SW480 (cell line): ENCODE data around the gene CAMTA1.

ENCODE experiments used
- DNase-seq: peaks from one replicate; pipeline ENCODE4 v3.0.0-alpha.2; 2016; ENCODE audit warnings: low spot score

CAMTA1 gene

DNA sequence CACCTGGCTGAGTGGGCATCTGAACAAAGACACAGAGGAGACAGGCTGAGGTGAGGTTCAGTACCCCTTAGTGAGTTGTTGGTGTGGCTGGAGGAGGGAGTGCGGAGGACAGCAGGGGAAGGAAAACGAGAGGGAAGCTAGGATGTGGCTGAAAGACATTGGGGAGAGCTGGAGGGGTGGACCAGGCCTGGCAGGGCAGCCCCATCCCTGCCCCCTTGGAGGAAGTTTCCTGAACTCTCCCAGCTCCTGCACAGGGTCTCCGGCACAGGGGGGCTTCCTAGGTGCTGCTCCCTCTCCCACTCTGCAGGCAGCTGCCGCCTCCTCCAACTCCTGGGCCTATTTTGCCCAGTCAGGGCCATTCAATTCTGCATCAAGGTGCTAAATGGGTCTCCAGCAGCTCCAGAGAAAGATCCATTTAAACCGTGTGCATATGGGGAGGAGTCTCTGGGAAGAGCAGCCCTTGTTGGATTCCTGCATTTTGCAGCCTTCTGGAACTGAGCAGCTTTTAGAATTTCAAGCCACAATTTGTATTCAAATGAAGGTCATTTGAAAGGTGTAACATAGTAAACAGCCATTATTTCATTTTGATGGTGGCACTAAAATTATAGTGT, 193.9 kb downstream of the CAMTA1 start:
- no peak for DNase-seq

DNA sequence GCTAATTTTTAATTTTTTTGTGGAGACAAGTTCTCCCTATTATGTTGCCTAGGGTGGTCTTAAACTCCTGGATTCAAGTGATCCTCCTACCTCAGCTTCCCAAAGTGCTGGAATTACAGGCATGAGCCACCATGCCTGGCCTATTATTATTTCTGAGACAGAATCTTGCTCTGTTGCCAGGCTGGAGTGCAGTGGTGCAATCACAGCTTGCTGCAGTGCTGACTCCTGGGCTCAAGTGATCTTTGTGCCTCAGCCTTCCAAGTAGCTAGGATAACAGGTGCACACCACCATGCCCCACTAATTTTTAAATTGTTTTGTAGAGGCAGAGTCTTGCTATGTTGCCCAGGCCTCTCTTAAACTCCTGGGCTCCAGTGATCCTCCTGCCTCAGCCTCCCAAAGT, 196.3 kb downstream of the CAMTA1 start:
- no peak for DNase-seq

DNA sequence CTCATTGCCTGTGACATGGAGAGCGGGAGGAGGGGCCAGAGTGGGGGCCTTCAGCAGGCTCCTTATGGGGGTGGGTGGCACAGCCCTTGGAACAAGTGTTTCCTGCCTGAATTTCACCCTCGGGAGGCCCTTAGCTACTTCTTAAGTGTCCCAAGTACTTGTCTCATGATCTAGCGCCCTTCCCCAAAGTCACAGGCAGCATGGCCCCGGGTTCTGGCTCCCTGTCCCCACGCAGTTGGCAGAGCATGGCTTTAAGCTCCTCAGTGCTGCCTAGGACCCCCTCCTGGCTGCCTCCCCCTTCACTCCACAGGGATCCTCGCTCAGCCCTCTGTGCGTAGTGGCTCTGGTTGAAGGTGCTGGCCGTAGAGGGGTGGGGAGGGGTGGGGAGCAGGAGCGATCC, 197.2 kb downstream of the CAMTA1 start:
- DNase-seq = no peak

DNA sequence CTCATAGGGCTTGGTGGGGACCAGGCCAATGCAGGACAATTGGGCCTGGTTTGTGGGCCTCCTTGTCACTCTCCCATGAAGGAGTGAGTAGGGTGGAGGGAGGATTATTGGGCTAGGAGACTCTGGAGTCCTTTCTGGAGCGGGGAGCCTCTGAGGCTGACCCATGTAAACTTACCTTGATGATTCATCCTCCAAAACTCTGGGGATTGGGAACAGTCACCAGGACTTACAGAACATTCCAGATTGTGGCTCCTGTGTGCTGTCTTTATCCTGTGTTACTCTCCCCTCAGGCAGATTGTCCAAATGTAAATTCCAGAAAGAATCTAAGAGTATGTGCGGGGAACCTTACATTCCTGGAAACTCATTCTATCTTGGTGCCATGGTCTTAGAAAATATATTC, 197.6 kb downstream of the CAMTA1 start:
- DNase-seq = no peak

DNA sequence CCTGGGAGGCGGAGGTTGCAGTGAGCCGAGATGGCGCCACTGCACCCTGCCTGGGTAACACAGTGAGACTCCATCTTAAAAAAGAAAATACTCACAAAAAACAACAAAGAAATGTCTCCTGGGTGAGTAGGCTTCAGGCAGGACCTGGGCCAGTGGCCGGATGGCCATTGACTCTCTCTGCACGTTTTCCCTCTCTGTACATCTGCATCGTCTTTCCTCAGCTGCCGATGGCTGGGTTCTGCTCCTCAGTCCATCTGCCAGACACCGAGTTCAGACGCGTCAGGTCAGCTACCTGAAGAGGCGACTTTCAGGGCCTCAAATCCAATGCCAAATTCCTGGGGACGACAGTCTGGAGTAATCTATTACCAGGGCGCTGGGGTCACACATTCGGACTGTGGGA, 199.3 kb downstream of the CAMTA1 start:
- DNase-seq = no peak

DNA sequence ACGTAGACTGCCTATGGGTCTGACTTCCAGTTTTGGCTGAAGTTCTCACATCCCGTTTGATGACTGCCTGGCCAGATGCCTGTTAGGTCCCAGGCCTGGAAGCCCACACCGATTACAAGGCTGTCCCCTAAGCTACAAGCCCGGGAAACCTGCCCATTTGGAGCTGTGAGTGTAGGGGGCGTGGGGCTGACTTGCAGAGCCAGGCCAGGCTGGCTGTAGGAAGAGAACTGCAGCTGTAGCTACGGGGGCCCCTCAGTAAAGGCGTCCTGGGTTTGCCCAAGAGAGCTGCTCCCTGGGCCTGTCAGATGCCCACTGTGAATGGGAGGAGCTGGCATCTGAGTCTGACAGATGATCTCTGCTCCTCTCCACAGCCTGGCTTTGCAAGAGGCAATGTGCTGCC, 199.7 kb downstream of the CAMTA1 start:
- no peak for DNase-seq

DNA sequence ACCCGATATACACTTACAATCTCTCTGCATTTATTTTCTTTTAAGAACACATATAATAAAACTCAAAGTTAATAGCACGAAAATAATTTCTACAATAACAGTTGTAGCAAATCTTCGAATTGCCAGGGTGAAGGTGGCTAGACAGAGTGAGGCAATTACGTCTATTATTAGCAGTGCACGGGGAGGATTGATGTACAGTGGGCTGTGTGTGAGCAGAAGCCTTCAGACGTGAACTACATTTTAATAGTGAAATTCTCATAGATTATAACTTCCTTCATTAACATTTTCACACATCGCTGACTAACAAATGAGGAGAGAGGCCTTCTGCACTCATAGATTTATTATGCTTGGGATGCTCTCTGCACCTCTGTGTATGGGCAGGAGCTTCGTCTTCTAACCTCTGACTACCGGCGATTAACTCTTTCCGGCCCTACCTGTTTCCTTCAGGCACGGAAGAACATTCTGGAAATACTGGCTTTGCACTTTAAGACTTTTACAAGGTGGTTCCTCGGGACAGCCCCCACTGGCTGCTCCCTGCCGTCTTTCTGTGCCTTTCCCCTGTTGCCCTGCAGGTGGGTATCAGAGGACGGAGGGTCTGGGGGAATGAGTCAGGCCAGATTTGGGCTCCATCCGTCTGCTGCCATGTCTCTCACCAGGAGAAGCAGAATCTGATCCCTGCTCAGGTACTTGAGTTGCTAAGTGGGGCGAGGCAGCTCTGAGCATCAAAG, 200.5 kb downstream of the CAMTA1 start:
- DNase-seq = no peak

DNA sequence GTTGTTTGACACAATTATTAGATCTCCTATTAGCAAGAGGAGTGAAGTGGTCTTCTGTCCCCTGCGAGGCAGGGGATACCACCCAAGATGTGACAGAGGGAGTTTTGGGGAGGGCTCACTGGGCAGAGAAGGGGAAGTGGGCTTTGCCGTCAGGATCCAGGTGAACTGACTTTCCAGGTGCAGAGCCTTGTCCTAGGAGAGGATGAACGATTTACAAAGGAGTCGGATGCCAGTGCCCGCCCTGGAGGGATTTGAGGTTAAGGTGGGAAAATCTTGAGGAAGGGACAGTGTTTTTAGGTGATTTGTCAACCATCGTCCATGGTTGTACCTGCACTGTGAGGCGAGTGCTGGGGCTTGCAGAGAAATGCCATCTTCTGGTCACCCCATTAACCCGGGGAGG, 201.0 kb downstream of the CAMTA1 start:
- no peak for DNase-seq

DNA sequence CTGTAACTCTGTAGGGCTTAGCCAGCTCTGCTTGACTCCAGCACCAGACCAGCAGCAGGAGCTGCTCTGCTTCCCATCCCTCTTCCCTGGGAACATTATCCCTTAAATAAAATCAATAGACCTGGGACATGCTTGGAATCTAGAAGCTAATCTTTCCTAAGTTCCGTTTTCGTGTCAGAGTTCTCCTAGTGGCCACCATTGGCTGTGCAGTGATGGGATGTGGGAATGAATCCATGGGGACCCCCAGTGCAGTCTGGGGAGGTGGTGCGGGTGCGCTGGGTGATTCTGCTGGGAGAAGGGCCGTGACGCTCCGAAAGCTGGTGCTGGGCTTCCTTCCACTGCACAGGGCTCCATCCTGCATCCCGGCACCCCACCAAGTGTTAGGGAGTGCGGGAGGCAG, 202.7 kb downstream of the CAMTA1 start:
- DNase-seq = no peak

DNA sequence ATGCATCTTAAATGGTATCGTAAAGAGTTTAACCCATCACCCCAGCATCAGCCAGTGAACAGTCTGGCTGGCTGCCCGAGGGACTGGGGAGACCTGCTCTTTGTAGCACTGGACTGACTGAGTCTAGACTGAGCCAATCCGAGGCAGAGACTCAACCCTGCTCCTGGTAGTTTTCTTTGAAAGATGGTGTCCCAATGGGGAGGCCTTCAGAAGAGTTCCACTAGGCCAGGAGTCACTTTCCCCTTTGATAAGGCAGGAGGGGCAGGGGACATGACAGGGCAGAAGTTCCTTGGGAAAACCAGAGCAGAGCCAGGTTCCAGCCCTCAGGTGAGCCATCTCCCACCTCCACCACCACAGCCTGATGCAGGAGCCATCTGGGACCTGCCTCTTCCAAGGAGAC, 203.5 kb downstream of the CAMTA1 start:
- DNase-seq = no peak

DNA sequence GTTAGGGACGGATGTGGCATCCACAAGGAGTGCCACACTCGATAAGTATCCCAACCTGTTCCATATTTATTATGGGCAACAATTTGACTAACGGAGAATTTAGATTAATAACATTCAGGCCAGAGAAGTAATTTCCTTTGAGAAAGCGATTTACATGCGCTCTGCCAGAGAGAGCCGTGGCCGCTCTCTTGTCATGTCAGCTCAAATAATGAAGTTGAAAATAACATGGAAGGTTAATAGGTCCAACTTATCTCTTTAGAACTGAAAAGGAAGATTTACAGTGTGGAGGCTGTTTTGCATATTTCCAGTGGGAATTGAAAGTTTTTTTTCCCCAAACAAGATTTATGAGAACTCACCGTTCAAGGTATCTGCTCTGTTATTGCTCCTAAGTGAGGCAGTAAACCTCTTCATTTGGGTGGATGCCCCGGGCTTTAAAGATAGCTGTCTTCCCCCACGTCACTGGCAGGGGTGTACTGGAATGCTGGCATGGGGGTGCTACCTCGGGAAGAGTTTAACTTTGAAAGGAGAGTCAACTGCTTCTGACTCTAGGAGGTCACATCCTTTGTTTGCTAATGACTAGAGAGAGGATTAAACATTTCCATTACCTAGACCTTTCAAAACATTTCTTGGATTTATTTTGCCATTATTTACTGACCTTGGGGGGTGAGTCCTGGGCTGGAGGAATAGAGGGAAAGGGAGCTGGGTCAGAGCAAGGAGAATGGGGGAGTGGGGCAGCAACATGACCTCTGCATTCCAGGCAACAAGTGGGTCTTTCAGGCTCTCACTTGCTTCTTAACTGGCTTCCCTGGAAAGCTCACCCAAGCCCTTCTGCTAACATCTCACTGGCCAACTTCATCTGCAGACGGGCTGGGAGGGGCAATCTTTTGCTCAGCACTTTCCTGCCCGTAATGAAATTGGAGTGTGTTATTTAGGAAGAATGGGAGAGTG, 204.2 kb downstream of the CAMTA1 start:
- no peak for DNase-seq

DNA sequence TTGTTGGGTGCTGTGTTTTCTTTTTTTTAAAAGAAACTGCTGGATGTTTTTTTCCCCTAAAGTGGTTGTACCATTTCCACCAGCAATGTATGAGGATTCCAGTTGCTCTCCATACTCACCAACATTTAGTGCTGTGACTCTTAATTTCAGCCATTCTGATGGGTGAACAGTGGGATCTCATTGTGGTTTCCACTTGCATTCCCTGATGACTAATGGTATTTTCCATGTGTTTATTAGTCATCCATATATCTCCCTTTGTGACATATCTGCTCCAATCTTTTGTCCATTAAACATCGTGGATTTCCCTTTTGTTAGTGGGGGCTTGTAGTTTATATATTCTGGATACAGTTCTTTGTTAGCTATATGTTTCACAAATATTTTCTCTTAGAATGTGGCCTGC, 206.0 kb downstream of the CAMTA1 start:
- DNase-seq = peak; percentile 64

DNA sequence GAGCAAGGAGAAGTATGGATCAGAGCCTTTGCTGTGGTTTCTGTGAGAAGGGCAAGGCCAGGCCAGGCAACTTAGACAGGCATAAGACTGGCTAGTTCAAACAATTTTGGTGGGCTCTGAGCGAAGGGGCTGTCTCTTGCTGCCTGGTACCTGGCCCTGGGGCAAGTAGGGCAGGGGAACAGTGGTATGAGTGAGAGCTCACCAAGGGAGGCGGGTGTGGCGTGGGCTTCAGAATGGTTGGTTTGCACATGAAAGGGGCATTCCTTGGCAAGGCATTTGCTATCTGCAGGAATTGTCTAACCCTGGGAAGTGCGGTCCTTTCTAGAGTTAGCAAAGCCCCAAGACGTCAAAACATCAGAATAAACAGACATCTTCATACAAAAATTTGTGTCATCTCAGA, 210.5 kb downstream of the CAMTA1 start:
- DNase-seq = no peak

DNA sequence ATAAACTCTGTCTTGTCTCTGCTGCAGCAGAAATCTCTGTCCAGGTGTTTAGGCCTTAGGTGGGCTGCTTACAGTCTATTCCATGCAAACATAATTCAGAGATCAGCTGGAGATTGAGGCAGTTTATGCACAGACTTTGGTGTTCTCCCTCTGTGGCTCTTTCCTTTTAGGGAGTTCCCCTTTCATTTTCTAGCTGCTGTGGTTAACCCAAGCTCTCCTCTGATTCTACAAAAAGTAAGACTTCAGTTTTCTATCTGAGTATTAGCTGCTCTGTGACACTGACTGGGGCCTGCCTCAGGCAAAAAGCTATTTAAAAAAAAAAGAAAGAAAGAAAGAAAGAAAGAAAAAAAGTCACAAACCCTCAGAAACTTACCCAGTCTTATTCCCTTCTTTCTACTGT, 211.1 kb downstream of the CAMTA1 start:
- no peak for DNase-seq

DNA sequence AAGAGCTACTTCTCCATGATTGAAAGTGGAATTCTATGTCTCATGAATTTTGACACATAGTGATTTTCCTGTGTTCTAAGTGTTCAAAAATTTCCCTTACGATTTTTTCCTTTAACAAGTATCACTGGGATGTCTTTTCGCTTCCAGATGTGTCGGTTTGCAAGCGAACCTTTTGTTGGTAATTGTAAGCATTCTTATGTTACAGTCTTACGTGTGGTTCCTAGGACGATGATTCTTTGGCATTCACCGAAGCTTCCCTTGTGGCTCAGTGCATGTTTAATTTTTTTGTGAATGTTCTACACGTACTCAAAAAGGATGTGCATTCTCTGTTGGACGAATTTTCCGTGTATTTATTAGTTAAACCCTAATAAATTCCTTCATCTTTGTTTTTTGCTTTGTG, 211.6 kb downstream of the CAMTA1 start:
- DNase-seq = no peak

DNA sequence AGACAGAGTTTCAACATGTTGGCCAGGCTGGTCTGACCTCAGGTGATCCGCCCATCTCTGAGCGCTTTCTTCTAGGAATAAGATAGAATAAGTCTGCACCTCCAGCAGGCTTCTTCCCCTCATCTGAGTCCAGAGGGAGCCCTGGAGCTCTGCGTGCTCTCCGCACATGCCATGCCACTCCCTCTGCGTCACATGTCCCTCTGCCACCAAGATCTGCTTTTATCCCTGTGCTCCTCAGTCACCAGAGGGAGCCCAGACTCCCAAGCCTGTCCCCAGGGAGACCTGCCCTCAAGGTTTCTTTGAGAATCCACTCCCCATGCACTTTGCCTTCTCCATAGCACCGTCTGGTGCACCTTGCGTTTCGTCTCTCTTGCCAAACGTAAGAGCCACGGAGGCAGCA, 213.0 kb downstream of the CAMTA1 start:
- DNase-seq = peak; percentile 67

DNA sequence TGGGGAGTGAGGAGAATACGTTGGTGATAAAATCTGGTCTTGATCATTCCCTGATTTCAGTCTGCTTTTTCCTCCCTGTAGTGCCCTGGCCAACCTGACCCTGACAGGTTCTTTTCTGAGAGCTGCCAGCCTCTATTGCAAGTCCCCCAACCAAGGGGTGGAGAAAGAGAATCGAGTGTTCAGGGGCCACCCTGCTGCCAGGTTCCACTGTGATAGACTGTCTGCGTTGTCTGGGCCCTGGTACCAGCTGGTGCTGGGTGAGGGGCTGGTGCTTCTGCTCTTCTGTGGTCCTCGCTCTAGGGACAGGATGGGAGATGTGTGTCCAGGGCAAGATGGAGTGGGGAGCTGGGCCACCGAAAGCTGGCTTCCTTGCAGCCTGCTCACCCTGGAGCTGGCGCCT, 214.6 kb downstream of the CAMTA1 start:
- no peak for DNase-seq

DNA sequence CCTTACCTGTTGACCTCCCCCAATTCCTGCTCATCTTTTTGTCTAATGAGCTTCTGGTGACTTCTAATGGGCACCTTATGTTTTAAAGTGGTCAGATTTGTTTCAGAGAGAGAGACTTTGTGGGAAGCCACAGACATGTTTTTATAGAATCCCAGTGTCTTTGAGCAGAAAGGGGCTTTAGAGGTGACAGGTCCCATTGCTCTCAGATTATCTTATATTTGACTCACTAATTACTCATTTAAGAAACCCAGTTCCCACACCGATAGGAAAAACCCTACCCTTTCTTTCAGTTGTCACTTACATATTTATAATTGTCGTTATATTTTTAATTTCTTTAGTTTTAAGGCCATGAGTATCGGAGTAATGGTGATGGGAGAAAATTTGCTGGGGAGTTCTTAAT, 215.5 kb downstream of the CAMTA1 start:
- no peak for DNase-seq

DNA sequence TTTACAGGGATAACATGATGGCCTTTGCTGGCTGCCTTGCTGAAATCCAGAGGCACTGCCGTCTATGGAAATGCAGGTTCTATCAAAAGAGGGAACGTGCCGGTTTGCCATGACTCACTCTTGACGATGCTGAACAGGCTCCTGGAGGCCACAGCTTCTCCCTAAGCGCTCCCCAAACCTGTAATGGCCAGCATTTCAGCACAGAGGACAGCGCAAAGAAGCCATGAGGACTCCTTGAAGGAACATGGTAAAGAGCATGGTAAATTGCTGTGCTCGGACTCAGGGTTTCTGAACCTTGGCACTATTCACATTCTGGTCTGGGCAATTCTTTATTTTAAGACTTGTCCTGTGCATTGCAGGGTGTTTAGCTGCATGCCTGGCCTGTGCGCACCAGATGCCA, 217.5 kb downstream of the CAMTA1 start:
- no peak for DNase-seq

DNA sequence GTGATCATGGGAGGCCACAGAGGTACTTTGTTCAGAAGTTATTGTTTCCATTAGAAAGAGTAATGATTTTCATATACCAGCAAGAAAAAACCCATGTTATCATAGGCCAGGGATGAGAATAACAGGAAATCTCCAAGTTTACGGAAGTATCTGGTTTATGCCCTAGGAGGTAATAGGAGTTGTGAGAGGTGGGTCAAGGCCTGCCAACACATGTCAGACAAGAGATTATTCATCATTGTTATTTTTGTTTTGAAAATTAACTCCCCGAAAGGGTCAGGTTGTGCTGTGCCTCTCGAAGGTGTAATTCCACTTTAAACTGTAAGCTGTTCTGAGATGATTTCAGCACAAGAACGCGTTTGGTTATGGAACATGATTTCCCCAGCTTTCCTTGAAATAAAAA, 218.4 kb downstream of the CAMTA1 start:
- no peak for DNase-seq

DNA sequence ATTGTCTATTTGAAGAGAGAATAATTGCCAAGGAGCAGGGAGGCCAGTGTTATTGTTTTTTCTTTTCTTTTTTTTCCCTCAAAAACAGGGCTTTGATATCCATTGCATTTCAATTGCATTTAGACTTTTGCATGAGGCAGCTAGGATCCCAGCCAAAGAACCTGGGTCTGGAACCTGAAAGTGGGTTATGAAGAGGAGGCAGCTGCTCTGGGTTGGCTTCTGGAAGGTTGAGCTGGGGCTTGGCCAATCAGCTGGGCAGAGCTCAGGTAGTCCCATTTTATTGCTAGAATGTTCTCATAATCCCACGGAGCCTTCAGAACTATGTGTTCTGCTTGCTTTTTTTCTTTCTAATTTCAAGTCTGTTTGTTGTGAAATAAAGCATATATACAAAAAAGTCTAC, 218.9 kb downstream of the CAMTA1 start:
- no peak for DNase-seq

DNA sequence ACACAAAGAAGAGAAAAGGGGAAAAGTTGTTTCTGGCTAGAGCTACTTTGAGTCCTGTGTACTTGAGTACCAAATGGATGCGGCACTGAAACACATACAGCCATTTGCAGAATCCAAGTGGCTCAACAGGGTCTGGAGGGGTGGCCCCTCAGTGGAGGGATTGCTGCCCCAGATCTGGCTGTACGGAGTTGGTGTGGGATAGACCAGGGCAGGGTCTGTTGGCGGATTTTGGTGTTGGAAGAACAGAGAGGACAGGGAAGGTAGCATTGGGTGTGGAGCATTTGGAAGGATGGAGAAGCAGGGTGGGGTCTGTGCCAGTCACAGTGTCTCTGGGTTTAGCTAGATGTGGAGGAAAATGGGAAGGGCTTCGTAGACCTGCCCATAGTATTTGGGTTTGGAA, 220.5 kb downstream of the CAMTA1 start:
- no peak for DNase-seq
